Osteocyte (in vitro differentiated cells): ENCODE measurements around the gene OR1S1. TPM values are rescaled to one million over a fixed set of nuclear protein-coding genes. Genes with fewer than 3 reads are reported as not detected.

Source experiments
- DNase-seq: peaks from one replicate; pipeline ENCODE4 v3.0.0; 2021; ENCODE audit warnings: mixed read lengths; ENCODE audit not compliant: unreplicated experiment; ENCODE audit errors: extremely low spot score
- H3K27ac Mint-ChIP-seq: one replicate; pipeline ENCODE4 v1.8.0; 2021; ENCODE audit warnings: mild to moderate bottlenecking, mixed read lengths; ENCODE audit not compliant: unreplicated experiment
- H3K27me3 Mint-ChIP-seq: one replicate; pipeline ENCODE4 v1.8.0; 2021; ENCODE audit warnings: mixed read lengths; ENCODE audit not compliant: unreplicated experiment
- H3K36me3 Mint-ChIP-seq: one replicate; pipeline ENCODE4 v1.8.0; 2021; ENCODE audit warnings: mixed read lengths; ENCODE audit not compliant: unreplicated experiment
- H3K4me1 Mint-ChIP-seq: one replicate; pipeline ENCODE4 v1.8.0; 2021; ENCODE audit warnings: mixed read lengths; ENCODE audit not compliant: unreplicated experiment
- H3K4me3 Mint-ChIP-seq: one replicate; pipeline ENCODE4 v1.8.0; 2021; ENCODE audit warnings: mild to moderate bottlenecking, moderate library complexity, mixed read lengths; ENCODE audit not compliant: unreplicated experiment
- H3K9me3 Mint-ChIP-seq: one replicate; pipeline ENCODE4 v1.8.0; 2021; ENCODE audit warnings: mixed read lengths; ENCODE audit not compliant: unreplicated experiment
- CTCF ChIP-seq: fragments of 200-600 bp; sonication (generic); IDR thresholded peaks from 2 replicates; pipeline ENCODE4 v1.5.0; 2021; ENCODE audit warnings: antibody characterized with exemption, mild to moderate bottlenecking, moderate library complexity
- total RNA-seq: library from RNA; stranded (reverse); gene quantifications from 2 replicates; pipeline ENCODE4 v1.2.1, GENCODE V29; 2021

OR1S1 gene
- total RNA-seq, 1 donor from 2014 or later, result not detected

GRCh38 chr11:58178444-58178843, 34.1 kb upstream of the OR1S1 start:
- Mint-ChIP-seq H3K27me3 (no peaks in the 10 kb centered on the region), H3K9me3 (no peaks in the 10 kb centered on the region), H3K27ac (no peak overlapping the region), H3K36me3 (no peaks in the 10 kb centered on the region), H3K4me1 (no peaks in the 10 kb centered on the region), H3K4me3 (no peak overlapping the region)
- no peak for TF ChIP-seq CTCF
- DNase-seq, result no peak

- Mint-ChIP-seq H3K27me3 (no peaks in the 10 kb centered on the region), H3K4me3 (no peak overlapping the region), H3K27ac (no peak overlapping the region), H3K36me3 (no peaks in the 10 kb centered on the region), H3K9me3 (no peaks in the 10 kb centered on the region), H3K4me1 (no peaks in the 10 kb centered on the region)
- no peak for DNase-seq
- TF ChIP-seq CTCF, result no peak
Measured at GRCh38 chr11:58179648-58180047, 32.9 kb upstream of the OR1S1 start.

GRCh38 chr11:58186938-58187337, 25.6 kb upstream of the OR1S1 start:
- H3K27ac Mint-ChIP-seq, result no peak overlapping the region
- no peaks in the 10 kb centered on the region for H3K27me3 Mint-ChIP-seq
- no peak overlapping the region for H3K4me3 Mint-ChIP-seq
- H3K4me1 Mint-ChIP-seq, result no peaks in the 10 kb centered on the region
- no peaks in the 10 kb centered on the region for H3K36me3 Mint-ChIP-seq
- TF ChIP-seq CTCF, result no peak
- DNase-seq, result no peak
- H3K9me3 Mint-ChIP-seq, result no peaks in the 10 kb centered on the region

- TF ChIP-seq CTCF, result no peak
- Mint-ChIP-seq H3K27ac (no peak within 1 kb of the TSS), H3K27me3 (no peaks in the 10 kb centered on the region), H3K9me3 (no peaks in the 10 kb centered on the region), H3K4me1 (no peaks in the 10 kb centered on the region), H3K4me3 (no peak within 1 kb of the TSS), H3K36me3 (no peaks in the 10 kb centered on the region)
- DNase-seq, result no peak
Measured at GRCh38 chr11:58188770-58189169, 23.8 kb upstream of the OR1S1 start, which contains the start of gene OR9Q2. OR9Q2 (plus strand) TSS chr11:58189070; CDS start chr11:58190491, 1,421 bp downstream.

GRCh38 chr11:58192229-58192628, 20.3 kb upstream of the OR1S1 start:
- peaks cover 1% of the 10 kb centered on the region for H3K9me3 Mint-ChIP-seq
- no peak overlapping the region for H3K4me3 Mint-ChIP-seq
- H3K4me1 Mint-ChIP-seq, result no peaks in the 10 kb centered on the region
- H3K27me3 Mint-ChIP-seq, result no peaks in the 10 kb centered on the region
- DNase-seq, result no peak
- H3K36me3 Mint-ChIP-seq, result no peaks in the 10 kb centered on the region
- no peak for TF ChIP-seq CTCF
- H3K27ac Mint-ChIP-seq, result no peak overlapping the region
